Measurements from ENCODE around the gene ALKAL2.

Gene ALKAL2

DNA sequence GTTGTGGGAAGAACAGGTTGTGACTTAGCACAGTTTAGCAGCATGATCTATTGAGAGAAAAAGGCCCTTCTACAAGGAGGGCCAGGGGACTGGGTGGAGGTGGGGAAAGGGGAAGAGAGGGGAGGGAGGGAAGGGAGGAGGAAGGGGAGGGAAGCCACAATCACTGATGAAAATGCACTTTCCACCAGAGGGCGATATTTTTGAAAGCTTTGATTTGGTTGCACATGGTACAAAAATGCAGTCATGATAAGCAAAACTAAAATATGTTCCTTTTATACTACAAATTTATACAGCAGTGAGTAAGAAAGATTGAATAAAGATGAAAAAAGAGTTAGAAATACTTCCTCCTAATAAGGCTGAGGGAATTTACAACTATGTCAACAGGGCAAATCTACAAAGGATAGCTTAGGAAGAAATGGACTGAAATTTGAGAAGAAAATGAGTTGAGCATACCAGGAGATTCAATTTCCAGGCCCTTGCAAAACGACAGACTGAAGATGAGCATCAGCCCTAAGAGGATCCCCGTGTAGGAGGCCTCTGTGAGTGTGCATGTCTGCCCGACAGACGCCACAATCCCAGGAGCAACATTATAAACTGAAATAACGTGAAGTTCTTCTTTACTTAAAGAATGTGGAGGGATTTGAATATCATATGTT lies 41.3 kb downstream of the ALKAL2 start:
- WGBS, 2 donors (ENCODE audit: extremely low coverage in 2 of 2, insufficient read length in 2 of 2, insufficient replicate concordance in 1 of 2), result no CpG with 5 or more reads among the region's 6 CpGs
- no peak overlapping the region for H3K23ac ChIP-seq (ENCODE audit: low read depth, low read length, poor library complexity)
- H3K9me3 ChIP-seq (replicated peaks in 1 of 2; ENCODE audit: control insufficient read depth in 2 of 2, insufficient read depth in 1 of 2, low read depth in 1 of 2, low read length in 2 of 2), result peaks cover 0 to 11% of the 10 kb centered on the region in 2 donors
- H2AK5ac ChIP-seq (ENCODE audit: low read depth, low read length), result no peak overlapping the region
- no peak for DNase-seq (ENCODE audit: low spot score)
- no peak overlapping the region for H2BK5ac ChIP-seq (ENCODE audit: low read length)
- no peak overlapping the region for H3K4ac ChIP-seq (ENCODE audit: low read length)
- H2BK15ac ChIP-seq (ENCODE audit: low read length), result no peak overlapping the region
- H3K4me1 ChIP-seq (ENCODE audit: control insufficient read depth in 2 of 2, insufficient read depth in 1 of 2, low read depth in 1 of 2, low read length in 2 of 2), result no peaks in the 10 kb centered on the region
- no peak overlapping the region for H3K4me2 ChIP-seq (ENCODE audit: insufficient read depth, low read length, poor library complexity, severe bottlenecking)
- H3K18ac ChIP-seq (ENCODE audit: low read length), result no peak overlapping the region
- peaks cover 0 to 89% of the 10 kb centered on the region in 2 donors for H3K36me3 ChIP-seq (replicated peaks in 1 of 2; ENCODE audit: control insufficient read depth in 2 of 2, insufficient read depth in 2 of 2, low read length in 2 of 2)
- no peak overlapping the region for H3K14ac ChIP-seq (ENCODE audit: low read length)
- no peak overlapping the region for H2BK12ac ChIP-seq (ENCODE audit: low read length)
- H4K91ac ChIP-seq (ENCODE audit: low read depth, low read length, poor library complexity), result no peak overlapping the region
- no peak overlapping the region for H3K4me3 ChIP-seq (ENCODE audit: low read length in 2 of 2)
- no peaks in the 10 kb centered on the region for H3K79me1 ChIP-seq (ENCODE audit: low read depth, low read length)
- no peak overlapping the region for H2AFZ ChIP-seq (ENCODE audit: low read length)
- no peak overlapping the region for H4K8ac ChIP-seq (ENCODE audit: low read depth, low read length)
- no peak overlapping the region for H2BK120ac ChIP-seq (ENCODE audit: low read depth, low read length)
- H3K27me3 ChIP-seq (ENCODE audit: control insufficient read depth in 3 of 3, insufficient read depth in 3 of 3, low read depth in 1 of 3, low read length in 3 of 3), result no peaks in the 10 kb centered on the region
- no peak overlapping the region for H3K9ac ChIP-seq (ENCODE audit: low read depth, low read length, poor library complexity)
- H3K27ac ChIP-seq (replicated peaks; ENCODE audit: low read length), result no peak overlapping the region

DNA sequence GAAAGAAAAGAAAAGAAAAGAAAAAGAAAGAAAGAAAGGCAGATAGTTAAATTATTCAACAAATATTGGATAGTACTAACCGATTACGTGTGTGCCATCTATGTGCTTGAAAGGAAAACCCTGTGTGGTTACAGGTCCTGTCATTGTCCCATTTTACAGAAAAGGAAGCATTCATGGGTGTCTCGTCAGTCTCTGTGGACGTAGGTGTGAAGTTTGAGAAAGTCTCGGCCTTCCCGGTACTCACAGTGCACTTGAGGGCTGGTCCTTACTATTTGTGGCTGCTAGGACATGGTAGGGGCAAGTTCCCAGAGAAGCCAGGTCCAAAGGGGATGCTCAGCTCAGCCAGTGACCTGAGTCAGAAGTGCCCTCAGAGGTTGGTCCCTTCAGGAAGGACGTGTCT lies 43.3 kb downstream of the ALKAL2 start:
- no peaks in the 10 kb centered on the region for H3K4me1 ChIP-seq (ENCODE audit: control insufficient read depth in 2 of 2, insufficient read depth in 1 of 2, low read depth in 1 of 2, low read length in 2 of 2)
- no peak overlapping the region for H3K4me3 ChIP-seq (ENCODE audit: low read length in 2 of 2)
- H2BK15ac ChIP-seq (ENCODE audit: low read length), result no peak overlapping the region
- no peak overlapping the region for H4K91ac ChIP-seq (ENCODE audit: low read depth, low read length, poor library complexity)
- H3K4me2 ChIP-seq (ENCODE audit: insufficient read depth, low read length, poor library complexity, severe bottlenecking), result no peak overlapping the region
- no peak overlapping the region for H2AFZ ChIP-seq (ENCODE audit: low read length)
- no peak overlapping the region for H3K27ac ChIP-seq (replicated peaks; ENCODE audit: low read length)
- H3K14ac ChIP-seq (ENCODE audit: low read length), result no peak overlapping the region
- WGBS, 2 donors (ENCODE audit: extremely low coverage in 2 of 2, insufficient read length in 2 of 2, insufficient replicate concordance in 1 of 2), result no CpG with 5 or more reads among the region's 7 CpGs
- H3K27me3 ChIP-seq (ENCODE audit: control insufficient read depth in 3 of 3, insufficient read depth in 3 of 3, low read depth in 1 of 3, low read length in 3 of 3), result no peaks in the 10 kb centered on the region
- no peak overlapping the region for H4K8ac ChIP-seq (ENCODE audit: low read depth, low read length)
- DNase-seq (ENCODE audit: low spot score), result no peak
- peaks cover 1 to 89% of the 10 kb centered on the region in 2 donors for H3K36me3 ChIP-seq (replicated peaks in 1 of 2; ENCODE audit: control insufficient read depth in 2 of 2, insufficient read depth in 2 of 2, low read length in 2 of 2)
- H2AK5ac ChIP-seq (ENCODE audit: low read depth, low read length), result no peak overlapping the region
- no peak overlapping the region for H3K9ac ChIP-seq (ENCODE audit: low read depth, low read length, poor library complexity)
- H3K79me1 ChIP-seq (ENCODE audit: low read depth, low read length), result no peaks in the 10 kb centered on the region
- H3K23ac ChIP-seq (ENCODE audit: low read depth, low read length, poor library complexity), result no peak overlapping the region
- H3K4ac ChIP-seq (ENCODE audit: low read length), result no peak overlapping the region
- H2BK120ac ChIP-seq (ENCODE audit: low read depth, low read length), result no peak overlapping the region
- no peak overlapping the region for H2BK5ac ChIP-seq (ENCODE audit: low read length)
- no peak overlapping the region for H3K18ac ChIP-seq (ENCODE audit: low read length)
- peaks cover 0 to 14% of the 10 kb centered on the region in 2 donors for H3K9me3 ChIP-seq (replicated peaks in 1 of 2; ENCODE audit: control insufficient read depth in 2 of 2, insufficient read depth in 1 of 2, low read depth in 1 of 2, low read length in 2 of 2)
- no peak overlapping the region for H2BK12ac ChIP-seq (ENCODE audit: low read length)

DNA sequence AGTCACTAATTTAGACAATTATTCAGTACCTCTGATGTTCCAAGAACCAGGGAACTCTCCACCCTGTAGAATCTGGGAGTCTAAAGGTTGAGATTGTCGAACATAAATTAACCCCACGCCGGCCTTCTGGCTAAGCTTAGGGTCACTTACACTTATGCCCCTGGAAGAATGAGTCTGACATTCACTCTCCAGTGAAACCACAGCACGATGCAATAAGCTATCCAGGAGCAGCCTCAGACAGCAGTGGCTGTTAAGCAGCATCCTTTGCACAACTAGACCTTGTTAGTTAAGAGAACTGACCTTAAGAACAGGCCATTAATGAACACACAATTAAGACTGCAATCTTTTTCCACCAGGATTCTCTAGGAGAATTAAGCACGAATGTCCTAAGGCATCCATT lies 49.0 kb downstream of the ALKAL2 start:
- WGBS, 2 donors (ENCODE audit: extremely low coverage in 2 of 2, insufficient read length in 2 of 2, insufficient replicate concordance in 1 of 2), result no CpG with 5 or more reads among the region's 5 CpGs
- H3K4ac ChIP-seq (ENCODE audit: low read length), result no peak overlapping the region
- H2BK120ac ChIP-seq (ENCODE audit: low read depth, low read length), result no peak overlapping the region
- H2BK12ac ChIP-seq (ENCODE audit: low read length), result no peak overlapping the region
- no peak overlapping the region for H3K23ac ChIP-seq (ENCODE audit: low read depth, low read length, poor library complexity)
- no peak overlapping the region for H2BK5ac ChIP-seq (ENCODE audit: low read length)
- H3K27ac ChIP-seq (replicated peaks; ENCODE audit: low read length), result no peak overlapping the region
- H2AK5ac ChIP-seq (ENCODE audit: low read depth, low read length), result no peak overlapping the region
- H3K4me2 ChIP-seq (ENCODE audit: insufficient read depth, low read length, poor library complexity, severe bottlenecking), result no peak overlapping the region
- no peak for DNase-seq (ENCODE audit: low spot score)
- no peak overlapping the region for H3K4me3 ChIP-seq (ENCODE audit: low read length in 2 of 2)
- no peak overlapping the region for H3K9ac ChIP-seq (ENCODE audit: low read depth, low read length, poor library complexity)
- peaks cover 4 to 8% of the 10 kb centered on the region in 2 donors for H3K4me1 ChIP-seq (ENCODE audit: control insufficient read depth in 2 of 2, insufficient read depth in 1 of 2, low read depth in 1 of 2, low read length in 2 of 2)
- H3K27me3 ChIP-seq (ENCODE audit: control insufficient read depth in 3 of 3, insufficient read depth in 3 of 3, low read depth in 1 of 3, low read length in 3 of 3), result no peaks in the 10 kb centered on the region
- H3K14ac ChIP-seq (ENCODE audit: low read length), result no peak overlapping the region
- no peak overlapping the region for H3K18ac ChIP-seq (ENCODE audit: low read length)
- no peaks in the 10 kb centered on the region for H3K79me1 ChIP-seq (ENCODE audit: low read depth, low read length)
- H3K36me3 ChIP-seq (replicated peaks in 1 of 2; ENCODE audit: control insufficient read depth in 2 of 2, insufficient read depth in 2 of 2, low read length in 2 of 2), result peaks cover 1 to 50% of the 10 kb centered on the region in 2 donors
- no peak overlapping the region for H4K8ac ChIP-seq (ENCODE audit: low read depth, low read length)
- no peak overlapping the region for H4K91ac ChIP-seq (ENCODE audit: low read depth, low read length, poor library complexity)
- H3K9me3 ChIP-seq (replicated peaks in 1 of 2; ENCODE audit: control insufficient read depth in 2 of 2, insufficient read depth in 1 of 2, low read depth in 1 of 2, low read length in 2 of 2), result peaks cover 0 to 19% of the 10 kb centered on the region in 2 donors
- no peak overlapping the region for H2BK15ac ChIP-seq (ENCODE audit: low read length)
- H2AFZ ChIP-seq (ENCODE audit: low read length), result no peak overlapping the region

DNA sequence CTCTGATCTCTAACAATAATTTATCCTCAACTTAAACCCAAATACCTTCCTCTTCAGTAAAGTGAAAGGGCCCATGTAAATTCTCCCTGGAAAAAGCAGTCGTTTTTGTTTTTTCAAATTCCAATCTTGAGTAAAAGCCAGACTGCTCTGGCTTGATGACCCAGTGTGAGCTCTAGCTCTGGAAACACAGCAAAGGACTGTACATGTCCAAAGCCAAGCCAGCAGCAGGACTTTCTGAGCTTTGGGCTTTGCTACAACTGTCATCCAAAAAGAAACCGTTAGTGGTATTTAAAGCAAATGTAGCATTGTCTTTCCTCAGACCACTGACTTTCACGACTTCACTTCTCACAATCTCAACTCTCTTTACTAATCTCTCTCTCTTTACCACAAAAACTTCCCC lies 49.5 kb downstream of the ALKAL2 start:
- no peak overlapping the region for H2AFZ ChIP-seq (ENCODE audit: low read length)
- no peak overlapping the region for H2BK12ac ChIP-seq (ENCODE audit: low read length)
- H2BK120ac ChIP-seq (ENCODE audit: low read depth, low read length), result no peak overlapping the region
- no peak overlapping the region for H2BK5ac ChIP-seq (ENCODE audit: low read length)
- H3K27ac ChIP-seq (replicated peaks; ENCODE audit: low read length), result no peak overlapping the region
- H3K4me3 ChIP-seq (ENCODE audit: low read length in 2 of 2), result no peak overlapping the region
- no peak overlapping the region for H3K9ac ChIP-seq (ENCODE audit: low read depth, low read length, poor library complexity)
- H3K27me3 ChIP-seq (ENCODE audit: control insufficient read depth in 3 of 3, insufficient read depth in 3 of 3, low read depth in 1 of 3, low read length in 3 of 3), result no peaks in the 10 kb centered on the region
- H2AK5ac ChIP-seq (ENCODE audit: low read depth, low read length), result no peak overlapping the region
- H3K4ac ChIP-seq (ENCODE audit: low read length), result no peak overlapping the region
- H3K18ac ChIP-seq (ENCODE audit: low read length), result no peak overlapping the region
- no peak overlapping the region for H3K14ac ChIP-seq (ENCODE audit: low read length)
- H3K79me1 ChIP-seq (ENCODE audit: low read depth, low read length), result no peaks in the 10 kb centered on the region
- no peak overlapping the region for H2BK15ac ChIP-seq (ENCODE audit: low read length)
- peaks cover 4 to 8% of the 10 kb centered on the region in 2 donors for H3K4me1 ChIP-seq (ENCODE audit: control insufficient read depth in 2 of 2, insufficient read depth in 1 of 2, low read depth in 1 of 2, low read length in 2 of 2)
- H3K9me3 ChIP-seq (replicated peaks in 1 of 2; ENCODE audit: control insufficient read depth in 2 of 2, insufficient read depth in 1 of 2, low read depth in 1 of 2, low read length in 2 of 2), result peaks cover 0 to 19% of the 10 kb centered on the region in 2 donors
- H3K36me3 ChIP-seq (replicated peaks in 1 of 2; ENCODE audit: control insufficient read depth in 2 of 2, insufficient read depth in 2 of 2, low read length in 2 of 2), result peaks cover 1 to 46% of the 10 kb centered on the region in 2 donors
- H3K23ac ChIP-seq (ENCODE audit: low read depth, low read length, poor library complexity), result no peak overlapping the region
- H4K91ac ChIP-seq (ENCODE audit: low read depth, low read length, poor library complexity), result no peak overlapping the region
- H3K4me2 ChIP-seq (ENCODE audit: insufficient read depth, low read length, poor library complexity, severe bottlenecking), result no peak overlapping the region
- WGBS, 2 donors (ENCODE audit: extremely low coverage in 2 of 2, insufficient read length in 2 of 2, insufficient replicate concordance in 1 of 2), result 91% methylated on average over 1 of the region's 3 CpGs; no CpG with 5 or more reads in 1 of the 2 donors
- no peak for DNase-seq (ENCODE audit: low spot score)
- H4K8ac ChIP-seq (ENCODE audit: low read depth, low read length), result no peak overlapping the region
